Calu3 (cell line): ENCODE results near the gene HUNK. TPM values are rescaled to one million over a fixed set of nuclear protein-coding genes. Genes with fewer than 3 reads are reported as not detected.

ENCODE experiments used
- BruUV-seq: library from RNA; stranded (reverse); fragments of 400-500 nt; replicated peaks from 2 replicates; lab custom pipeline; 2021; lab: Mats Ljungman, UMichigan
- CTCF ChIA-PET: fragments of 300-600 bp; sonication (Branson Sonifier 250); formaldehyde crosslinking; loops from one replicate; lab custom pipeline; 2022; ENCODE audit warnings: antibody characterized with exemption; lab: Charles Lee
- DNase-seq: peaks from one replicate; pipeline ENCODE4 v3.0.0; 2022
- H3K27ac Mint-ChIP-seq: one replicate; pipeline ENCODE4 v1.8.0; 2022; ENCODE audit warnings: mixed read lengths; ENCODE audit not compliant: unreplicated experiment
- H3K27me3 Mint-ChIP-seq: one replicate; pipeline ENCODE4 v1.8.0; 2022; ENCODE audit warnings: mixed read lengths; ENCODE audit not compliant: unreplicated experiment
- H3K36me3 Mint-ChIP-seq: one replicate; pipeline ENCODE4 v1.8.0; 2022; ENCODE audit warnings: mild to moderate bottlenecking, moderate library complexity, mixed read lengths; ENCODE audit not compliant: insufficient read depth, unreplicated experiment
- H3K4me1 Mint-ChIP-seq: one replicate; pipeline ENCODE4 v1.8.0; 2022; ENCODE audit warnings: mild to moderate bottlenecking, low read depth, mixed read lengths; ENCODE audit not compliant: unreplicated experiment
- H3K4me3 Mint-ChIP-seq: one replicate; pipeline ENCODE4 v1.8.0; 2022; ENCODE audit warnings: mild to moderate bottlenecking, low read depth, moderate library complexity, mixed read lengths; ENCODE audit not compliant: unreplicated experiment
- H3K9me3 Mint-ChIP-seq: one replicate; pipeline ENCODE4 v1.8.0; 2022; ENCODE audit warnings: low read depth, mixed read lengths; ENCODE audit not compliant: unreplicated experiment
- CTCF ChIP-seq: fragments of 200-600 bp; IDR thresholded peaks from one replicate; pipeline ENCODE4 v1.8.0; 2022; ENCODE audit warnings: antibody characterized with exemption; ENCODE audit not compliant: unreplicated experiment
- intact Hi-C: fragments of 100-400 bp; cut with micrococcal nuclease; formaldehyde crosslinking; loops from one replicate; pipeline ENCODE4 v1.10.0; 2022; ENCODE audit not compliant: unreplicated experiment
- total RNA-seq: library from RNA; stranded (reverse); gene quantifications from 2 replicates; pipeline ENCODE4 v1.2.3, GENCODE V29; 2022

HUNK gene
- total RNA-seq, 1 experiment from 2014 or later = 2.3 TPM

GRCh38 chr21:31875496-31876015 is 2.7 kb downstream of the HUNK start:
- no peak for TF ChIP-seq CTCF
- H3K36me3 Mint-ChIP-seq = peaks cover 11% of the 10 kb centered on the region
- intact Hi-C loops = no loop called here
- TSS peak; percentile 30 for BruUV-seq
- CTCF ChIA-PET = no interaction called here
- H3K4me1 Mint-ChIP-seq = peaks cover 7% of the 10 kb centered on the region
- DNase-seq = no peak
- H3K27me3 Mint-ChIP-seq = no peaks in the 10 kb centered on the region
- no peaks in the 10 kb centered on the region for H3K9me3 Mint-ChIP-seq
- H3K27ac Mint-ChIP-seq = no peak overlapping the region
- no peak overlapping the region for H3K4me3 Mint-ChIP-seq

DNA sequence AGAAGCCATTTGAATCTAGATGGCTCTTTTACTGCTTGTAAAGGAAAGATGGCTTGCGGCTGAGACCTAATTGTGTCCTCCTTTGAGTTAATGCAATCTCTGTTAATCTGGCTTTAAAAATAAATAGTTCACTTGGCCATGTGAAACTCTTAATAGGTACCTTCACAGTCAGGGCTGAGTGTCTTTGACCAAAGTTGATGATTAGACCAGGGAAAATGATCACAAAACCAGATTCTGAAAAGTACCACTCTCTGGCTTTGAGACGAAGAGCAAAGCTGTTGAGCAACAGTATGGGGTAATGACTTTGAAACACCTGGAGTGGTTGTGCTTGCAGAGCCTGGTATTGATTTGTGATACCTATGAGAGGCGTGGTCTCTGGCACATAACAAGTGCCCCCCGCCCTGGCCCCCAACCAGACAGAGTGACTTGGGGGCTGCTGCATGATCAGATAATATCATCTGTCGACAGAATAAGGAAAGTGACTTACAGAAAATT is 4.7 kb downstream of the HUNK start:
- Mint-ChIP-seq H3K36me3 (peaks cover 8% of the 10 kb centered on the region), H3K9me3 (no peaks in the 10 kb centered on the region), H3K27ac (no peak overlapping the region), H3K4me1 (peaks cover 7% of the 10 kb centered on the region), H3K4me3 (no peak overlapping the region), H3K27me3 (no peaks in the 10 kb centered on the region)
- CTCF ChIA-PET = no interaction called here
- BruUV-seq = no TSS peak
- intact Hi-C loops = no loop called here
- no peak for TF ChIP-seq CTCF
- DNase-seq = no peak

DNA sequence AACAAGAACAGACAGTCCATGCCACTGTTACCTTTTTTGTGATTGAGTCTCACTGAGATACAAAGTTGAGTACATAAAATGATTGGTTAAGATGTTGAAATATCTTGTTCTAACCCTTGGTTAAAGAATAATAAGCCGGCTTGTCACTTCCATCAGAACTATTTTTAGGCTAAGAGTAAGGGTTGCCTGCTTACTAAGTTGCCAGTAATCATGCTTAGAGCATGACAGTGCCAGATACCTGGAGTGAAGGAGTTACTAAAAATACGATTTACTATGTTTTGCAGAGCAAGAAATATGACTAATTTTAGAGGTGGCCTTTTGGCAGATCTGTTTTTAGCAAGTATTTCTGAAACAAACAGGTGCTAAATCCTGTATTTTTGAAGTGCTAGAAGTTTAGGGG is 6.0 kb downstream of the HUNK start:
- H3K27me3 Mint-ChIP-seq = no peaks in the 10 kb centered on the region
- CTCF ChIA-PET = no interaction called here
- intact Hi-C loops = no loop called here

DNA sequence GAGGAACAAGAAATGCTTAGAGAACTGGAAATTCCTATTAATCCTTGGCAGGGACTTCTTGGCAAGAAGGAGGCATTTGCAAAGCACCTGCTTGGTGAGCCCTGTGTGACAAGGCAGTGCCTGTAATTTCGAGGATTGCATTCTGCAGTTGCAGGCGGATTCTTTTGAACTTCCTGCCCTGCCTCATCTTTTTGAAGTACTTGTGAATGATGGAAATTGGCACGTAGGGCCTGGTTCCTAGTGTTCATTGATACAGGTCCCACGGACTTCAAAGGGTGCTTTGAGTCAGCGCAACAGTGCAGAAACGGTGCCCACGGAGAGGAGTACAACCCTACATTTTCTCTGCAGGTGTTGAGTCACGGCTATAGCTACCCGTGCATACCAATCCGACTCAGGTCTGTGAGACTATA is 6.4 kb downstream of the HUNK start:
- intact Hi-C loops = no loop called here
- H3K4me1 Mint-ChIP-seq = peaks cover 7% of the 10 kb centered on the region
- TF ChIP-seq CTCF = no peak
- H3K4me3 Mint-ChIP-seq = no peak overlapping the region
- DNase-seq = no peak
- CTCF ChIA-PET = no interaction called here
- H3K27me3 Mint-ChIP-seq = no peaks in the 10 kb centered on the region
- H3K36me3 Mint-ChIP-seq = no peaks in the 10 kb centered on the region
- BruUV-seq = no TSS peak
- no peaks in the 10 kb centered on the region for H3K9me3 Mint-ChIP-seq
- no peak overlapping the region for H3K27ac Mint-ChIP-seq

More for the DNA sequence above, 6.0 kb downstream of the HUNK start:
- DNase-seq = no peak
- Mint-ChIP-seq H3K9me3 (no peaks in the 10 kb centered on the region), H3K27ac (no peak overlapping the region), H3K4me3 (no peak overlapping the region), H3K4me1 (peaks cover 7% of the 10 kb centered on the region), H3K36me3 (peaks cover 1% of the 10 kb centered on the region)
- BruUV-seq = no TSS peak
- no peak for TF ChIP-seq CTCF
